H1 (cell line): ENCODE results near the gene RIC8A. TPM values are rescaled to one million over a fixed set of nuclear protein-coding genes. Genes with fewer than 3 reads are reported as not detected.

Source experiments
- CTCF ChIA-PET: fragments of 300-600 bp; sonication (Branson Sonifier 250); formaldehyde crosslinking; loops from one replicate; lab custom pipeline; 2021; ENCODE audit not compliant: partially characterized antibody; lab: Charles Lee
- POLR2A ChIA-PET: fragments of 300-600 bp; sonication (Branson Sonifier 250); formaldehyde crosslinking; loops from one replicate; lab custom pipeline; 2021; ENCODE audit warnings: inconsistent platforms; ENCODE audit not compliant: partially characterized antibody; lab: Charles Lee
- DNase-seq, 2 experiments: peaks; one replicate each; pipeline versions ENCODE4 v3.0.0 to v3.0.0-alpha.2; 2010 to 2022; ENCODE audit warnings: low spot score in 2 of 2, low read depth in 1 of 2, mixed read lengths in 1 of 2
- FAIRE-seq: peaks from 2 replicates; lab custom pipeline; 2011; peaks lifted over from hg19 to GRCh38; lab: Jason Lieb, UNC
- H2AFZ ChIP-seq: 2 replicates; pipeline ENCODE4 v1.8.1; 2012; ENCODE audit warnings: low read length, inconsistent platforms
- H2AK5ac ChIP-seq: 2 replicates; pipeline ENCODE4 v1.6.1; 2013; ENCODE audit warnings: low read depth, low read length
- H2BK120ac ChIP-seq: replicated peaks from 2 replicates; pipeline ENCODE3; 2013; ENCODE audit warnings: low read depth, low read length, inconsistent platforms
- H2BK12ac ChIP-seq: 2 replicates; pipeline ENCODE4 v1.6.1; 2013; ENCODE audit warnings: low read depth, low read length
- H2BK15ac ChIP-seq: 2 replicates; pipeline ENCODE4 v1.6.1; 2013; ENCODE audit warnings: low read length
- H2BK20ac ChIP-seq: 2 replicates; pipeline ENCODE4 v1.6.1; 2013; ENCODE audit warnings: low read length
- H2BK5ac ChIP-seq: 2 replicates; pipeline ENCODE4 v1.6.1; 2013; ENCODE audit warnings: low read depth, low read length
- H3K14ac ChIP-seq: 2 replicates; pipeline ENCODE4 v1.6.1; 2013; ENCODE audit warnings: inconsistent platforms; ENCODE audit not compliant: insufficient read length
- H3K18ac ChIP-seq: 2 replicates; pipeline ENCODE4 v1.6.1; 2013; ENCODE audit warnings: low read length; ENCODE audit errors: extremely low read depth
- H3K23ac ChIP-seq: 2 replicates; pipeline ENCODE4 v1.6.1; 2013; ENCODE audit warnings: inconsistent platforms; ENCODE audit not compliant: insufficient read length
- H3K23me2 ChIP-seq: 2 replicates; pipeline ENCODE4 v1.6.1; 2013; ENCODE audit warnings: low read depth, low read length
- H3K27ac ChIP-seq: 2 replicates; pipeline ENCODE4 v1.6.1; 2011; ENCODE audit warnings: low read depth, low read length, inconsistent platforms
- H3K27me3 ChIP-seq, 4 experiments: replicated peaks in 1 of 4; 1 replicate in 1 of 4; 2 replicates in 3 of 4; pipeline versions ENCODE4 v1.6.1 to v1.8.1; 2011 to 2013; ENCODE audit warnings: low read length in 3 of 4, mild to moderate bottlenecking in 3 of 4, inconsistent platforms in 2 of 4, mixed read lengths in 2 of 4, moderate library complexity in 1 of 4; ENCODE audit not compliant: control insufficient read depth in 3 of 4, insufficient read depth in 3 of 4; ENCODE audit errors: extremely low read depth in 1 of 4
- H3K36me3 ChIP-seq, 4 experiments: 2 replicates each; pipeline versions ENCODE4 v1.6.1 to v1.8.1; 2011 to 2013; ENCODE audit warnings: mild to moderate bottlenecking in 4 of 4, low read length in 3 of 4, moderate library complexity in 2 of 4, control low read depth in 1 of 4, inconsistent platforms in 1 of 4; ENCODE audit not compliant: insufficient read depth in 4 of 4, control insufficient read depth in 2 of 4
- H3K4ac ChIP-seq: replicated peaks from 2 replicates; pipeline ENCODE3; 2013; ENCODE audit warnings: low read length, low read depth, mixed read lengths, inconsistent platforms; ENCODE audit not compliant: insufficient read length
- H3K4me1 ChIP-seq, 4 experiments: replicated peaks in 1 of 4; 1 replicate in 1 of 4; 2 replicates in 3 of 4; pipeline versions ENCODE4 v1.6.1 to v1.8.1; 2011 to 2013; ENCODE audit warnings: low read length in 3 of 4, inconsistent platforms in 2 of 4, mixed read lengths in 1 of 4; ENCODE audit not compliant: insufficient read depth in 4 of 4, control insufficient read depth in 3 of 4
- H3K4me2 ChIP-seq, 2 experiments: 2 replicates each; pipeline versions ENCODE4 v1.6.1 to v1.8.1; 2011 to 2013; ENCODE audit warnings: low read depth in 2 of 2, low read length in 2 of 2, control low read depth in 1 of 2, inconsistent platforms in 1 of 2, mild to moderate bottlenecking in 1 of 2; ENCODE audit not compliant: insufficient read depth in 1 of 2
- H3K4me3 ChIP-seq, 4 experiments: fragments of 200-600, 300-600 bp in 1 of 4; sonication (generic), shearing (Covaris generic), sonication (Bioruptor Twin) in 1 of 4; 2 replicates each; pipeline versions ENCODE4 v1.5.1 to v1.8.1; 2011 to 2016; ENCODE audit warnings: low read length in 4 of 4, low read depth in 3 of 4, control low read depth in 2 of 4, inconsistent platforms in 2 of 4, mild to moderate bottlenecking in 2 of 4, mixed read lengths in 1 of 4, moderate library complexity in 1 of 4; ENCODE audit not compliant: insufficient read depth in 2 of 4; ENCODE audit errors: extremely low read depth in 1 of 4
- H3K56ac ChIP-seq: replicated peaks from 2 replicates; pipeline ENCODE3; 2013; ENCODE audit warnings: low read depth, mild to moderate bottlenecking, mixed read lengths, low read length, inconsistent platforms; ENCODE audit not compliant: insufficient read length
- H3K79me1 ChIP-seq: 2 replicates; pipeline ENCODE4 v1.6.1; 2013; ENCODE audit warnings: low read depth, low read length, control low read depth
- H3K79me2 ChIP-seq, 2 experiments: 2 replicates each; pipeline versions ENCODE4 v1.6.1 to v1.8.1; 2012 to 2013; ENCODE audit warnings: low read length in 2 of 2, mild to moderate bottlenecking in 2 of 2, inconsistent platforms in 1 of 2; ENCODE audit not compliant: insufficient read depth in 2 of 2, control insufficient read depth in 1 of 2
- H3K9ac ChIP-seq, 4 experiments: replicated peaks in 1 of 4; 1 replicate in 1 of 4; 2 replicates in 3 of 4; pipeline versions ENCODE4 v1.6.1 to v1.8.1; 2011 to 2013; ENCODE audit warnings: low read depth in 3 of 4, low read length in 3 of 4, control low read depth in 2 of 4, mild to moderate bottlenecking in 2 of 4, moderate library complexity in 2 of 4, inconsistent platforms in 1 of 4; ENCODE audit errors: extremely low read depth in 1 of 4
- H3K9me3 ChIP-seq, 2 experiments: 2 replicates each; pipeline versions ENCODE4 v1.6.1 to v1.8.1; 2012 to 2013; ENCODE audit warnings: mild to moderate bottlenecking in 2 of 2, moderate library complexity in 2 of 2, control low read depth in 1 of 2, inconsistent platforms in 1 of 2, low read depth in 1 of 2, low read length in 1 of 2, mixed read lengths in 1 of 2; ENCODE audit not compliant: insufficient read depth in 2 of 2
- H4K20me1 ChIP-seq, 2 experiments: replicated peaks in 1 of 2; 2 replicates each; pipeline versions ENCODE3 to v1.8.1; 2011 to 2013; ENCODE audit warnings: inconsistent platforms in 2 of 2, low read length in 2 of 2, mild to moderate bottlenecking in 1 of 2; ENCODE audit not compliant: insufficient read depth in 2 of 2, control insufficient read depth in 1 of 2
- H4K5ac ChIP-seq: 2 replicates; pipeline ENCODE4 v1.6.1; 2013; ENCODE audit warnings: low read length, low read depth, mixed read lengths, inconsistent platforms; ENCODE audit not compliant: insufficient read length
- H4K8ac ChIP-seq: 2 replicates; pipeline ENCODE4 v1.8.0; 2013; ENCODE audit warnings: mild to moderate bottlenecking, moderate library complexity, low read length, inconsistent platforms; ENCODE audit not compliant: insufficient read depth; ENCODE audit errors: extremely low read depth
- H4K91ac ChIP-seq: replicated peaks from 2 replicates; pipeline ENCODE3; 2013; ENCODE audit warnings: low read length, mixed read lengths, inconsistent platforms; ENCODE audit not compliant: insufficient read length
- CBX5 ChIP-seq: fragments of 300-800, 300-1000 bp; sonication (generic); IDR thresholded peaks from 2 replicates; pipeline ENCODE4 v1.7.1; 2016; ENCODE audit warnings: antibody characterized with exemption, low read length, low read depth
- EGR1 ChIP-seq: IDR thresholded peaks from 2 replicates; pipeline ENCODE4 v1.6.1; 2011; ENCODE audit warnings: low read depth, low read length, borderline replicate concordance
- EZH2 ChIP-seq: fragments of 200-600 bp; sonication (generic); IDR thresholded peaks from 2 replicates; pipeline ENCODE4 v1.7.1; 2012; ENCODE audit warnings: low read depth, mild to moderate bottlenecking, moderate library complexity, low read length, inconsistent platforms; ENCODE audit not compliant: severe bottlenecking
- JUND ChIP-seq: IDR thresholded peaks from 2 replicates; pipeline ENCODE4 v1.6.1; 2011; ENCODE audit warnings: mild to moderate bottlenecking, improper control_type of control experiment, low read length
- TBP ChIP-seq: IDR thresholded peaks from 2 replicates; pipeline ENCODE4 v1.6.1; 2011; ENCODE audit warnings: low read depth, low read length, improper control_type of control experiment
- TCF12 ChIP-seq: IDR thresholded peaks from 2 replicates; pipeline ENCODE4 v1.6.1; 2011; ENCODE audit warnings: low read depth, mild to moderate bottlenecking, low read length
- WGBS, 2 experiments: shearing (Covaris generic) in 1 of 2; methylation state at CpG; one replicate each; pipeline versions ENCODE4 v1.1.6 to v1.1.7; 2013 to 2015; ENCODE audit warnings: low lambda C conversion rate in 2 of 2, mixed read lengths in 2 of 2, inconsistent platforms in 1 of 2, low coverage in 1 of 2, missing lambda C conversion rate in 1 of 2; ENCODE audit not compliant: insufficient replicate concordance in 2 of 2, insufficient coverage in 1 of 2, insufficient read length in 1 of 2; ENCODE audit errors: extremely low coverage in 1 of 2, missing lambda C conversion rate in 1 of 2; 5-methylcytosine and 5-hydroxymethylcytosine counted together
- polyA plus RNA-seq, 7 experiments: library from polyadenylated mRNA; depleted of rRNA in 3 of 7; stranded (reverse) in 5 of 7; unstranded in 2 of 7; fragments of >200 nt in 5 of 7; fragments of 200-250 nt in 2 of 7; gene quantifications; 1 replicate in 5 of 7; 2 replicates in 1 of 7; 4 replicates in 1 of 7; pipeline versions ENCODE4 v1.2.1 to v1.2.3, GENCODE V29; 2011 to 2013; ENCODE audit warnings: missing spikeins in 2 of 7, mixed read lengths in 2 of 7
- total RNA-seq: library from RNA; stranded (reverse); fragmentation: NEBNext Ultra II Directional; extraction: Animal tissue kit (Norgen Biotek cat#: 25700); gene quantifications from 2 replicates; pipeline ENCODE4 v1.2.1, GENCODE V29; 2021
- TF ChIP-seq, protein P1 (sequence below): IDR thresholded peaks from 2 replicates; pipeline ENCODE4 v1.6.1; 2012; ENCODE audit warnings: inconsistent platforms

Gene RIC8A
- total and polyA plus RNA-seq, 2 of the 8 experiments (the other 6 are each of a cell fraction or from before 2014, with no cell fraction given): 67.0 to 105 TPM

DNA sequence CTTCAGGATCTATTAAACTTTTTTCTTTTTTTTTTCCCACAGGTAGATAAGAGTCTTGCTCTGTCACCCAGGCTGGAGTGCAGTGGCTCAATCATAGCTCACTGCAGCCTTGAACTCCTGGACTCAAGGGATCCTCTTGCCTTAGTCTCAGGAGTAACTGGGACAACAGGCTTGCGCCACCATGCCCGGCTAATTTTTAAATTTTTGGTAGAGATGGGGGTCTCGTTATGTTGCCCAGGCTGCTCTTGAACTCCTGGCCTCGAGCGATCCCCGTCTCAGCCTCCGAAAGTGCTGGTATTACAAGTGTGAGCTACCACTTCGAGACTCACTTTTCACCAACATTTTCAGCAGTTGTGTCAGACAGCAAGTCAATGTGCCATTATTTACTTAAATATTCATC is 27.7 kb downstream of the RIC8A start:
- no peak for FAIRE-seq
- no peak overlapping the region for H4K5ac ChIP-seq
- no peak overlapping the region for H2AFZ ChIP-seq
- no peak overlapping the region for H2AK5ac ChIP-seq
- H3K36me3 ChIP-seq: peaks cover 0 to 6% (median 0%) of the 10 kb centered on the region in 4 experiments; a peak in 3 of 8 replicates
- no peaks in the 10 kb centered on the region for H3K9me3 ChIP-seq
- CTCF ChIA-PET: interaction anchor here (0.8 to 3.1 kb wide), 5 partner anchors 13 to 155 kb away, joined by 3 to 11 read pairs (median 3); no protein-coding TSS in a partner anchor
- H3K14ac ChIP-seq: no peak overlapping the region
- H3K4me3 ChIP-seq: peak overlapping the region; percentile 79 to 96 (median 91); a peak in 7 of 8 replicates
- H3K9ac ChIP-seq: peak overlapping the region in 1 of 4 experiments; percentile 87; a peak in 1 of 7 replicates
- peak overlapping the region; percentile 82 to 90 for H3K4me2 ChIP-seq
- peaks cover 0 to 2% of the 10 kb centered on the region in 2 experiments for H4K20me1 ChIP-seq
- WGBS, 2 experiments: 96% methylated on average over 8 of the region's 8 CpGs; no CpG with 5 or more reads in 1 of the 2 experiments
- H3K18ac ChIP-seq: no peak overlapping the region
- peaks cover 14% of the 10 kb centered on the region for H3K23me2 ChIP-seq
- H3K79me1 ChIP-seq: peaks cover 4% of the 10 kb centered on the region; the same call in 1 of the 2 replicates
- no peak overlapping the region for H3K4ac ChIP-seq
- no peak overlapping the region for H2BK5ac ChIP-seq
- H2BK12ac ChIP-seq: no peak overlapping the region
- H2BK20ac ChIP-seq: no peak overlapping the region
- H2BK15ac ChIP-seq: no peak overlapping the region
- no peaks in the 10 kb centered on the region for H3K27me3 ChIP-seq
- H3K4me1 ChIP-seq: no peaks in the 10 kb centered on the region; a peak in 1 of 7 replicates
- H3K23ac ChIP-seq: no peak overlapping the region
- no peak overlapping the region for H3K27ac ChIP-seq
- no peak overlapping the region for H4K8ac ChIP-seq
- peaks cover 5 to 20% of the 10 kb centered on the region in 2 experiments for H3K79me2 ChIP-seq
- POLR2A ChIA-PET: interaction anchor here (1.0 to 9.7 kb wide), 5 partner anchors 13 to 82 kb away, joined by 3 to 99 read pairs (median 4); partner anchors contain the start of genes BET1L and RIC8A
- no peak overlapping the region for H4K91ac ChIP-seq
- H2BK120ac ChIP-seq: no peak overlapping the region
- TF ChIP-seq JUND (no peak), EGR1 (no peak), TBP (no peak), TCF12 (no peak), CBX5 (no peak), EZH2 (no peak)
- TF ChIP-seq, protein P1, sequence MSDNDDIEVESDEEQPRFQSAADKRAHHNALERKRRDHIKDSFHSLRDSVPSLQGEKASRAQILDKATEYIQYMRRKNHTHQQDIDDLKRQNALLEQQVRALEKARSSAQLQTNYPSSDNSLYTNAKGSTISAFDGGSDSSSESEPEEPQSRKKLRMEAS: no peak
- DNase-seq: no peak
- no peak overlapping the region for H3K56ac ChIP-seq
